ENCODE measurements around the gene SMAD9.

Gene SMAD9

DNA sequence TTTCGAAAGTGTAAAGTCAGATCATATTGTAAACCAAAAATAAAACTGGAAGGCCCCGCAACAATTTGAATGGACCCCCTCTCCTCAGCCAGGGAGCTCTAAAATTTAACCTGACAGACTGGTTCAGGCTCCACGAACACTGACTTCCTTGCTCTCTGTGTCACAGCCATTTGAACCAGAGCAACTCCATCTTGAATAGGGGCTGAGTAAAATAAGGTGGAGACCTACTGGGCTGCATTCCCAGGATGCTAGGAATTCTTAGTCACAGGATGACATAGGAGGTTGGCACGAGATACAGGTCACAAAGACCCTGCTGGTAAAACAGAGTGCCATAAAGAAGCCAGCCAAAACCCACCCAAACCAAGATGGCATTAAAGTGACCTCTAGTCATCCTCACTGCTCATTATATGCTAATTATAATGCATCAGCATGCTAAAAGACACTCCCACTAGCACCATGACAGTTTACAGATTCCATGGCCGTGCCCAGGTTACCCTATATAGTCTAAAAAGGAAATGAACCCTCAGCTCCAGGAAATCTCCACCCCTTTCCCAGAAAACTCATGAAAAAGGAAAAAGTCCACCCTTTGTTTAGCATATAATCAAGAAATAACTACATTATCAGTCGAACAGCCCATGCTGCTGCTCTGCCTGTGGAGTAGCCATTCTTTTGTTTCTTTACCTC, 57.9 kb downstream of the SMAD9 start:
- no peak overlapping the region for H3K27ac ChIP-seq
- CTCF ChIA-PET, result no interaction called here
- no peak for DNase-seq (ENCODE audit: low spot score)
- TF ChIP-seq, protein P1, sequence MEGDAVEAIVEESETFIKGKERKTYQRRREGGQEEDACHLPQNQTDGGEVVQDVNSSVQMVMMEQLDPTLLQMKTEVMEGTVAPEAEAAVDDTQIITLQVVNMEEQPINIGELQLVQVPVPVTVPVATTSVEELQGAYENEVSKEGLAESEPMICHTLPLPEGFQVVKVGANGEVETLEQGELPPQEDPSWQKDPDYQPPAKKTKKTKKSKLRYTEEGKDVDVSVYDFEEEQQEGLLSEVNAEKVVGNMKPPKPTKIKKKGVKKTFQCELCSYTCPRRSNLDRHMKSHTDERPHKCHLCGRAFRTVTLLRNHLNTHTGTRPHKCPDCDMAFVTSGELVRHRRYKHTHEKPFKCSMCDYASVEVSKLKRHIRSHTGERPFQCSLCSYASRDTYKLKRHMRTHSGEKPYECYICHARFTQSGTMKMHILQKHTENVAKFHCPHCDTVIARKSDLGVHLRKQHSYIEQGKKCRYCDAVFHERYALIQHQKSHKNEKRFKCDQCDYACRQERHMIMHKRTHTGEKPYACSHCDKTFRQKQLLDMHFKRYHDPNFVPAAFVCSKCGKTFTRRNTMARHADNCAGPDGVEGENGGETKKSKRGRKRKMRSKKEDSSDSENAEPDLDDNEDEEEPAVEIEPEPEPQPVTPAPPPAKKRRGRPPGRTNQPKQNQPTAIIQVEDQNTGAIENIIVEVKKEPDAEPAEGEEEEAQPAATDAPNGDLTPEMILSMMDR (conservative IDR thresholded peaks at IDR 0.05; ENCODE audit: low read depth), result no peak
- POLR2A ChIA-PET (ENCODE audit: low non-redundant PET), result no interaction called here

DNA sequence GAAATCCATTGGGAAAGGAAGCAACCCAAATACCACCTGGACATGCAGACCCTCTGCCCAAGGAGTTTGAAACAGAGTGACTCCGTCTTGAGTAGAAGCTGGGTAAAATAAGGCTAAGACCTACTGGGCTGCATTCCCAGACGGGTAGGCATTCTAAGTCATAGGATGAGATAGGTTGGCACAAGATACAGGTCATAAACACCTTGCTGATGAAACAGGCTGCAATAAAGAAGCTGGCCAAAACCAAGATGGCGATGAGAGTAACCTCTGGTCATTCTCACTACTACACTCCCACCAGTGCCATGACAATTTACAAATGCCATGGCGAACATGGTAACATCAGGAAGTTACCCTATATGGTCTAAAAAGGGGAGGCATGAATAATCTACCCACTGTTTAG, 60.8 kb downstream of the SMAD9 start:
- DNase-seq (ENCODE audit: low spot score), result no peak
- POLR2A ChIA-PET (ENCODE audit: low non-redundant PET), result no interaction called here
- no peak overlapping the region for H3K27ac ChIP-seq
- TF ChIP-seq, protein P1 (conservative IDR thresholded peaks at IDR 0.05; ENCODE audit: low read depth), result no peak
- CTCF ChIA-PET, result interaction anchor here (0.6 to 1.4 kb wide), 3 partner anchors 121 to 322 kb away, joined by 3 to 14 read pairs (median 4); no protein-coding TSS in a partner anchor

- POLR2A ChIA-PET (ENCODE audit: low non-redundant PET), result no interaction called here
- DNase-seq (ENCODE audit: low spot score), result peak; percentile 21
Observed at GRCh38 chr13:36858290-36858689, 61.7 kb downstream of the SMAD9 start.

GRCh38 chr13:36857253-36857652, 62.8 kb downstream of the SMAD9 start:
- TF ChIP-seq, protein P1 (conservative IDR thresholded peaks at IDR 0.05; ENCODE audit: low read depth), result no peak
- H3K27ac ChIP-seq, result no peak overlapping the region
- CTCF ChIA-PET, result interaction anchor here (0.6 to 1.3 kb wide), 3 partner anchors 15 to 1370 kb away, joined by 3 to 4 read pairs (median 3); no protein-coding TSS in a partner anchor
- POLR2A ChIA-PET (ENCODE audit: low non-redundant PET), result no interaction called here
- no peak for DNase-seq (ENCODE audit: low spot score)

More at GRCh38 chr13:36858290-36858689, 61.7 kb downstream of the SMAD9 start:
- no peak overlapping the region for H3K27ac ChIP-seq
- TF ChIP-seq, protein P1 (conservative IDR thresholded peaks at IDR 0.05; ENCODE audit: low read depth), result peak; percentile 48
- CTCF ChIA-PET, result interaction anchor here (0.5 to 1.4 kb wide), 13 partner anchors 15 to 309 kb away, joined by 3 to 14 read pairs (median 3); no protein-coding TSS in a partner anchor

GRCh38 chr13:36850790-36851438, 69.1 kb downstream of the SMAD9 start:
- ChIA-PET POLR2A (ENCODE audit: low non-redundant PET) (no interaction called here), CTCF (interaction anchor here (1.2 kb wide), 1 partner anchor 131 kb away, joined by 6 read pairs; no protein-coding TSS in a partner anchor)

More at GRCh38 chr13:36850790-36851438, 69.1 kb downstream of the SMAD9 start:
- H3K27ac ChIP-seq, result no peak overlapping the region
- no peak for DNase-seq (ENCODE audit: low spot score)
- TF ChIP-seq, protein P1 (conservative IDR thresholded peaks at IDR 0.05; ENCODE audit: low read depth), result no peak

All from RWPE1 (cell line).